ENCODE measurements around the gene AVPR1B.

AVPR1B gene

GRCh38 chr1:206111271-206111927 lies 5.8 kb downstream of the AVPR1B start:
- FAIRE-seq = no peak

- no peak for FAIRE-seq
Observed at GRCh38 chr1:206110820-206111219, 6.4 kb downstream of the AVPR1B start.

DNA sequence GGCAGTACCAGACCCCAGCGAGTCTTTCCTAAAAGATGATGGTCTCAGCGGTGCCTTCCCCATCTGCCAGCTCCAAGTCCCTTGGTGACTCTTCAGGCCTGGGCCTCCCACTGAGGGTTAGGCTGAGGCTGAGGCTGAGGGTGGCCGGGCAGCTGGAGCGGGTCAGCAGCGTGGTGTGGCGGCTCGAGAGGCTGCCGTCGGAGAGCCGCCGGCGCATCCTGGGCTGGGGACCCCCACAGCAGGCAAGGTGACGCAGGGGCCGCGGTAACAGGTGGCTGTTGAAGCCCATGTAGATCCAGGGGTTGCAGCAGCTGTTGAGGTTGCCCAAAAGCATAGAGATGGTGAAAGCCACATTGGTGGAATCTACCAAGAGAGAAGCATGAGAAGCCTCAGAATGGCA lies 7.0 kb downstream of the AVPR1B start:
- FAIRE-seq = no peak

DNA sequence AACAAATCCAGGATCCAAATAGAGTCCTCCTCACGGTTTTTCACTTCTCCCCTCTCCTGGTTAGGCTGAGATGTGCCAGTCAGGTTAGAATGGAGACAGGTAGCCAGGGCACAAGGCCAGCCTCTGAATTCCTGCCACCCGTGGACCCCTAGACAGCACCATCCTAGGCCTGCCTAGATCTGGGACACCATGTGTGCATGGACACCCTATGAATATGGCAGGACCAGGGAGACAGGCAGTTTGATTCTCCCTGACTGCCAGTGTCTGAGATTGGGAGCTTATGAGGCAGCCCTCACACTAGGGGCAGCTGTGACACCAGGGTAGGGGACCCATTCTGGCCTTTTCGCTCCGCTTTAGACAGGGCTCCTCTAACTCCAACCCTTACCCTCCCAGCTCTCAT lies 7.5 kb downstream of the AVPR1B start:
- FAIRE-seq = no peak

DNA sequence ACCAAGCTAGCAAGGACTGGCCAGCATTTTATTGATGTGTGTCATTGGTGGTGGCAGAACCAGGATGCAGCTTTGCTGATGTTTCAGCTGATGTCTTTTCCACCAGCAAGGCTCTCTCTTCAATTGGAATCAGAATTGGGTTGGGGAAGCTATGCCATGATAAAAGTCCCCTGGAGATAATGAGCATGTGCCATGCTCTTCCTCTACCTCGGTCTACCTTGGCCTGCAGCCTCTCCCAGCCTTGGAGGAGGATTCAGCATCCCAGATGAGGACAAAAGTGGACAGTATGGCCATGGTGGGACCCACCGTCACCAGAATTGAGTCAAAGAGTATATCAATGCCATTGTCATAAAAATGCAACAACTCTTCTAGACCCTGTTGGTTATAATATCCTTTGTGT lies 8.6 kb downstream of the AVPR1B start:
- FAIRE-seq = no peak

DNA sequence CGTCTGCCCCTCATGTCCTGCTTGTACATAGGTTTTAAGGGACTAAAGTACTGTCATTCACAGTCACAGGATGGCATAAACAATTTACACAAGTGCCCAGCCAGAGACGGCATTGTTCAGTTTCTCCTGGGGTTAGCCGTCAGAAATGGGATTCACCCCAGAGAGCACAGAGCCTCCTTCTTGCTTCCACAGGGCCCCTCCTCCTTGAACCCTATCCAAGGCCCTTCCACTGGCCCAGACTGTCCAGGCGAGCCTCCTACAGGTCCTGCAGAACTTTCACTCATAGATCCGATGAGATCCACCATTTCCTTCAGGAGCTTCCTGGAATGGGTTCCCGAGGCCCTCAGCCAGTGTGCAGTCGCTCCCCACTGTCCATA lies 10.0 kb downstream of the AVPR1B start:
- FAIRE-seq = no peak

DNA sequence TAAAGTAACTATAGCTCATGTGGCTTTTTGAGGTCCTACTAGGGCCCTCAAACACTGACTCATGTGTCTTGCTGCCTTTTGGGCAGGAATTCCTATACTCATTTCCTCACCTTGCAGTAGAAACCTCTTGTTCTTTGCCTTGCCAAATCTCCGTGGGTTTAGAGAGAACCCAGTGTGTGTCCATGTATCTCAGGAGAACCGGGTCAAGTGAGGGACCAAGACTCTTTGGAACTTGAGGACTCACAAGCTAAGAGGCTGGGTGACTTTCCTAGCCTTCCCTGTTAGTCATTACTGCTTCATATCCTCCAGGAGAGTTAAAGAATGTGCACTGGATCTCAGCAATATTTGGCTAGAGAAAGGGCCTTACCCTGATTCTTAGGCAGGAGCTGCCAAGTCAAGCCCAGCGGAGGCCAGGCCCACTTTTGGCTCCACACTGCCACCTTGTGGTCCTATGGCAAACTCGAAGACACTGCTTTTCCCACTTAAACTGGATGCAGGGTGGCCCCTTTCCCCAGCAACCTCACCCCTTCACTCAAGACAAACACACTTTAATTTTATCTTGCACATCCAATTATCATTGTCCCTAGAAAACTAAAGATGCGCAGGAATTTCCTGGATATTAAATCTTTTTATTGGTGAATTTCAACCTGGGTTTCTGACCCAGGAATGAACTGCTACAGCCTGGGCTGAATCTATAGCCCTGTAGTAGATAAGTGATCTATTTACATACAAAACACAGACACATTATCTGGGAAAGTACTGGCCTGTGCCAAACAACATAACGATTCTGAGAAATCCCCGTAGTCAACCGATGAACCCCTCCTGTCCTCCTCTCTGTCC lies 10.6 kb downstream of the AVPR1B start:
- FAIRE-seq = no peak

GRCh38 chr1:206105464-206105995 lies 11.7 kb downstream of the AVPR1B start:
- FAIRE-seq = no peak

GRCh38 chr1:206103979-206104378 lies 13.2 kb downstream of the AVPR1B start:
- FAIRE-seq = no peak

DNA sequence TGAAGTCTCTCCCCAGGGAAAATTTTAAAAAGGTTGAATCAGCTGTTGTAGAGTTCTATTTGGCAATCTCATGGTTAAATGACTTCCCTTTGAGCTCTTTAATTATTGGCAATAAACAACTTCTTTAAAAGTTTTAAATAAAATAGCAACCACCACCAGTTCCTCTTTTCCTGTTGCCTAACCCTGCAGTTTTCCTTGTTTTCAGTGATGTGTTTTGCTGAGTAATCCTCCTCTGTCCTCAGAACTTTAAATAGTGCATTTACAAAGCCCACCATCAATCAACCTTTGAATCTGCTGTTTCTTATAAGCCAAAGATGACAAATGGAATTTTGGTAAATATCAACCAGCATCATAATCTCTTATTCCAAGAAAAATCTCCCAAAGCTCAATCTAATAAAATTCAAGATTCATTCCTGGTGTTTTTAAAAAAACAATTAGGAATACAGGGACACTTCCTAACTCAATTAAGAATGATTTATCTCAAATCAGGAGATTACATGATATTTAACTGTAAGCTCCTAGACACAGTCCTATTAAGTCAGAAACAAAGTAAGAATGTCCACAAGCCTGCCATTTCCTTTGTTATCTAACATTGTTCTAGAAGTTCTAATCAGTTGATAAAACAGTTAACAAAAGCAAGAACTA lies 14.8 kb downstream of the AVPR1B start:
- no peak for FAIRE-seq

DNA sequence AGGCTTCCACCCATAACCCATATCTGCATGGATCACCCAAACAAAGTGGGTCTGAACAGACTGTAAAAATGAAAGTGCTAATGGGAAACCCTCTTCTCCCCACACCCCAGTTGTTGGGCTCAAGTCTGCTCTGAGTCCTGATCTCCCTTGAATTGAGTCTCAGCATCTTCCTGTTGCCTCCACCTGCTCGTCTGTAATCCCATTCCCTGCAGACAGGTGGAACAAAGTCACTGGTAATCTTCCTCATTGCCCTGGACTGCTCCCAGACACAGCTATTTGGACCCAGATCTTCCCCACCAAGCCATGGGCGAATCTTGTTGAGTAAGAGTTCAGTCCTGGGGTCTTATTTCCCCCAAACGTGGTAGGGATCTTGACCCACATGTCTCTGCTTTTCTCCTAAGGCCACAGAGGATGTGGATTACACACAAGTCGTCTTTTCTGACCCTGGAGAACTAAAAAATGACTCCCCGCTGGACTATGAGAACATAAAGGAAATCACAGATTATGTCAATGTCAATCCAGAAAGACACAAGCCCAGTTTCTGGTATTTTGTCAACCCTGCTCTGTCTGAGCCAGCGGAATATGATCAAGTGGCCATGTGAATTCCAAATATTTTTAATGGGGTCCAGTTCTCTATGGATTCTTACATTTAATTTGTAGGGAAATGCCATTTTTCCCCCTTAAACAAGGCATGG lies 15.7 kb downstream of the AVPR1B start:
- no peak for FAIRE-seq

DNA sequence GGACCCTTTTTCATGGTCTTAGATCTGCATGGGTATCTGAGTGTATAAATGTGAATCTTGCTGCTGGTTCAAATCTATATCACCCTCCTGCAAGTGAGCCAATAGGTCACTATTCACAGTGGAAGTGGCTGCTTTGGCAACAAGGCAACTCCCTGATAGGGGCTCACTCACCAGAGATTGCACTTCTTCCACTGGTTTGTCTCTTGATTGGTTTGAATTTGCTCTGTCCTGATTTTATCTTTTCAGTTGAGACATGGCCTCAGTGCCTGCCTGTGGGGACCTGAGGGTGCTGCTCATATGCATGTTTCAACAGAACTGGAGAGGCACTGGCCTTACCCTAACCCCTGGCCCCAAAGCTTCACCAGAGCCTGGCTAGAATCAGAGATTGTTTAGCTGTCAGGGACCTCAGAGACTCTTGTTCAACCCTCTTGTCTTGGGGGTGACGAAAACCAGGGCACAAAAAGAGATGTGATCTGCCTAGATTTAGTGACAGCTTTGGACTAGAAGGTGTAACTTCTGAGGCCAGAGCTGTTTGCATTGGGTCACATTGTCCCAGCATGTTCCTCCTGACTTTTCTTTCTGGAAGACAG lies 16.9 kb downstream of the AVPR1B start:
- FAIRE-seq = no peak

- no peak for FAIRE-seq
Observed at GRCh38 chr1:206098242-206098919, 18.8 kb downstream of the AVPR1B start.

- FAIRE-seq = no peak
Observed at GRCh38 chr1:206097381-206097780, 19.8 kb downstream of the AVPR1B start.

- FAIRE-seq = no peak
Observed at GRCh38 chr1:206094024-206094423, 23.2 kb downstream of the AVPR1B start.

DNA sequence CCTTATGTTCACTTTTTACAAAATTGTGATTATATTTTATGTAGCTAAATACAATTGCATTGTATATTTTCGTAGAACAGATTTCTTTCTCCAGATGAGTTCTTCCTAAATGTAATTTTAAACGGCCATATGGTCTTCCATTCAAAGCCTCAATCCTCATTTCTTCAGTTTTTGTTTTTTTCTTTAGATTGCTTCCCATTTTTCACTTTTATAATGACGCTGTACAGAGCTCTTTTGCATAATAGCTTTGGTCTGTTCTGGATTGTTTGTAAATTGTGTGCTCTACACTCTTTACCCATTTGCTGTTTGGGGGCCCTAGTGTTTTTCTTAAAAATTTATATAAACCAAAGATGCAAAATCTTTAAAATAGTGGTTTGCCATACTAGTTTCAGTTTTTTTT lies 27.8 kb downstream of the AVPR1B start:
- FAIRE-seq = no peak

- FAIRE-seq = no peak
Observed at GRCh38 chr1:206087091-206087490, 30.1 kb downstream of the AVPR1B start.

DNA sequence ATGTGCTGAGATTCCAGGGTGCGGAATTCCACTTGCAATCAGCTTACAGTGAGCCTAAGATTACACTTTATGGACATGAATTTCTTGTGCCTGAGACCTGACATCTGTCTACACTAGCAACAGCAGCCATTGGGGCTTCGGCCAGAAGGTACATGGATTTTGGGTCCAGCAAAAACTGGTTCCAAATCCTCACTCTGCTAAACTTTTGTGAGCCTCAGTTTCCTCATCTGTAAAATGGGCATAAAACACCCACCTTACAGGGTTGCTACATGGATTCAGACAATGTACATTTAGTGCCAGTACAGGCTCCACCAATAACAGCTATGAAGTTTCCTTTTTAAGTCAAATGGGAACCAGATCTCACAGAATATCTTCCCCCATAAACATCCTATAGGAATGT lies 33.4 kb downstream of the AVPR1B start:
- no peak for FAIRE-seq

DNA sequence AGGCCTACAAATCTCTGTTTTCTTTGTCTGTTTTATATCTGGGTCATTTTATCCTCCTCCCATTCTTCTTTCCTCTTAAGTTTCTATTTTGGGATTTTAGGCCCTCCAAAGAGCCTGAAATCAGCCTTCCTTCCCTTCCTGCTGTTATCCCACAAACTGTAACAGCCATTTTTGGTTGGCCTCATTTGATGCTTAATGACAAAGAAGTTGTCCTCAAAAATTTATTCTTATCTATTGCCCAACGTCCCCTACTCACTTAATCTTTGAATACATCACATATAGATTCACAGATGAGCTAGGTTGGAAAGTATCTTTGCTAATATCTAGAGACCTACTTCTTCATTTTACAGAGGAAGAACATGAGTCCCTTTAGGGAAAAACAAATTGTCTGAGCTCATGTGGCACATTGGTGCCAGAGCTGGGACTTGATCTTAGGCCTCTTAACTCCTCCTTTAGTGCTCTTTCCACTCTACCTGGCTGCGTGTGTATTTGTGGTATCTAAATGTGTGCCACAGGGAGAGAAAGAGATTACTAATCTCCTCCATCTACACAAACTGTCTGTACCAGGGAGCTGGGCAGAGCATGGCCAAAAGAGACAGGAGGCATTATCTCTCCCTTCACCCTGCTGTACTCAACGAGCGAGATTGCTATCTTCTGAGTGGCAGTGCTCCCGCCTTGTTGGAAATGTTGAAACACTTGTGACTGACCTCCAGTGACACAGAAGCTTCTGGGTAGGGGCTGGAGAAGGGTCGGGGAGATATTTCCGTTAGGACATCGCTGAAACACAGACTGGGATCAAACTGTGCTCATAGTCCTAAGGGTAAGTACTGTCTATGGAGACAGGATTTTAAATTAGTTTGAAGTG lies 34.1 kb downstream of the AVPR1B start:
- no peak for FAIRE-seq

DNA sequence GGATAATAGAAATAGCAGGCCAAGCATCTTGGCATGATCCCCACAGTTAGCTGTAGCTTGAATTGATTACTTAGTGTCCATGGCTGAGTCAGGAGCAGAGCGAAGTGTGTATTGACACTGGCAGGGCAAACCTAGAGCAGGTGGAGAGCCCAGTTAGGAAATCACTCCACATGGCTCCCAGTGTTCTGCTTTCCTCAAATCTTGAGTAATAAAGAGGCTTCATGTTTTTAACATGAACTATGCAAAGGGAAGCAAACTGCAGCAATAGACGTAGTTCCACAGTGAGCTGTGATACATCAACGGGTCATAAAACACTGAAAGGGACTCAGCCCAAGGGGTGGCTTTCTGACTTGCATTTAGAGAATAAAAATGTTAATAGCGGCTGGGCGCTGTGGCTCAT lies 35.3 kb downstream of the AVPR1B start:
- FAIRE-seq = no peak
